ENCODE results near the gene MLKL.
A peak's percentile ranks its signal among the peaks of the same experiment; 100 is the strongest.

DNA sequence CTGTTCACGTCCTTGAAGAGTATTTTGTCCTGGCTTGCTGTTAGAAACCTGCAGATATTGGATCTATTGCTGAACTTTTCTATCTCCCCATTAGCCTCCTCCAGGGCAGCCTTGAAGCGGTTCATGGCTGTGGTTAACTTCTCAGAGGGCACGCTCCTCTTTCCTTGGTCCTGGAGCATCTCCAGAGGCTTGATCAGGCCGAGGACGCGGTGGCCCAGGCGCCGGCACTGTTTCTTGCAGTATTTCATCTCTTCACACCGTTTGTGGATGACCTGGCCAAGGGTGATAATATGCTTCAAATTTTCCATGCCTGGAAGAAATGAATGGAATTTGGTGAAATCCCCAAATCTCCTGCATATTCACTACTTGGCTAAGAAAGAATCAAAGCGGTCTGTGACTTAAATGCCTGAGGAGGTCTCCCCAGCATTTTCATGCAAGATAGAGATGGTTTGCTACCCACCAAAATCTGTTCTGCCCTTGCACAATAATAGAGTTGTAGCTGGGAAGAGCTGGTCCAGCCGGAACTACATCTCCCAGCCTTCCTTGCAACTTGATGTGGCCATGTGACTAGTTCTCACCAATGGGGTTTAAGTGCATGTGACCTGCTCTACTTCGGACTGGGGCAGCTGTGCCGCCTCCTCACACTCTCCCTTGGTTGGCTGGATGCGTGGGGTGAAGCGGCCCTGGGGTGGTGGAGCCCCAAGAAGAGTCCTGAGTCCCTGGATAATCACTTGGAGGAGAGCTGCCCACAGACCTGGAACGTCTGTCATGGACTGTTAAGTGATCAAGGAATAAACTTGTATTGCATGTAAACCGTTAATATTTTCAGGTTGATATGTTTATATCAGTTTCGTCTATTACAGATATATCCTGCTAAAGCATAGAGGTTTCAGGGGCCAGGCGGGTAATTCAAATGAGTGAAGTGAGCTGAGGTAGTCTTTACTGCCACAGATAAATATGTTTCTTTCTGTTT lies 4.9 kb downstream of the MLKL start:
- TF ChIP-seq, protein P1, sequence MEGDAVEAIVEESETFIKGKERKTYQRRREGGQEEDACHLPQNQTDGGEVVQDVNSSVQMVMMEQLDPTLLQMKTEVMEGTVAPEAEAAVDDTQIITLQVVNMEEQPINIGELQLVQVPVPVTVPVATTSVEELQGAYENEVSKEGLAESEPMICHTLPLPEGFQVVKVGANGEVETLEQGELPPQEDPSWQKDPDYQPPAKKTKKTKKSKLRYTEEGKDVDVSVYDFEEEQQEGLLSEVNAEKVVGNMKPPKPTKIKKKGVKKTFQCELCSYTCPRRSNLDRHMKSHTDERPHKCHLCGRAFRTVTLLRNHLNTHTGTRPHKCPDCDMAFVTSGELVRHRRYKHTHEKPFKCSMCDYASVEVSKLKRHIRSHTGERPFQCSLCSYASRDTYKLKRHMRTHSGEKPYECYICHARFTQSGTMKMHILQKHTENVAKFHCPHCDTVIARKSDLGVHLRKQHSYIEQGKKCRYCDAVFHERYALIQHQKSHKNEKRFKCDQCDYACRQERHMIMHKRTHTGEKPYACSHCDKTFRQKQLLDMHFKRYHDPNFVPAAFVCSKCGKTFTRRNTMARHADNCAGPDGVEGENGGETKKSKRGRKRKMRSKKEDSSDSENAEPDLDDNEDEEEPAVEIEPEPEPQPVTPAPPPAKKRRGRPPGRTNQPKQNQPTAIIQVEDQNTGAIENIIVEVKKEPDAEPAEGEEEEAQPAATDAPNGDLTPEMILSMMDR (IDR thresholded peaks at IDR 0.05; ENCODE audit: low read depth, low read length) = no peak
- TF ChIP-seq POLR2A (IDR thresholded peaks at IDR 0.05; ENCODE audit: extremely low read depth, insufficient read length) (no peak), MYC (IDR thresholded peaks at IDR 0.05; ENCODE audit: low read depth, low read length) (no peak)
- TF ChIP-seq, protein P2, sequence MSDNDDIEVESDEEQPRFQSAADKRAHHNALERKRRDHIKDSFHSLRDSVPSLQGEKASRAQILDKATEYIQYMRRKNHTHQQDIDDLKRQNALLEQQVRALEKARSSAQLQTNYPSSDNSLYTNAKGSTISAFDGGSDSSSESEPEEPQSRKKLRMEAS (IDR thresholded peaks at IDR 0.05; ENCODE audit: low read depth, low read length) = peak; percentile 99

Measured in NB4 (cell line).